ENCODE results near the gene METRN.

DNA sequence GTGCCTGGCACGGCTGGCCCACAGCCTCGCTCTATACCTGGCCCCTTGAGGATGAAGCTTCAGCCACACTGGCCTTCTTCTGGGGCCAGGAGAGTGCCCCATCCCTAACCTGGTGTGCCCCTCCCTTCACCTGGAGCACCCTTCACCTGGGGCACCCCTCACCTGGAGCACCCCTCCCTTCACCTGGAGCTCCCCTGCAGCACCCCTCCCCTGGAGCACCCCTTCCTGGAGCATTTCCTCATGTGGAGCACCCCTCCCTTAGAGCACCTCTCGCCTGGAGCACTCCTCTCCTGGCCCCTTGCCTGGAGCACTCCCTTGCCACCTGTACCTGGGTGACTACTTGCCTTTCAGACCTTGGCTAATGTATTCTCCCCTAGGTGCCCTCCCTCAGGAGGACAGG lies 6.9 kb upstream of the METRN start:
- TF ChIP-seq EZH2 (IDR thresholded peaks at IDR 0.05; ENCODE audit: borderline replicate concordance, insufficient read depth, low read depth, low read length, poor library complexity, severe bottlenecking): no peak
- TF ChIP-seq, protein P1, sequence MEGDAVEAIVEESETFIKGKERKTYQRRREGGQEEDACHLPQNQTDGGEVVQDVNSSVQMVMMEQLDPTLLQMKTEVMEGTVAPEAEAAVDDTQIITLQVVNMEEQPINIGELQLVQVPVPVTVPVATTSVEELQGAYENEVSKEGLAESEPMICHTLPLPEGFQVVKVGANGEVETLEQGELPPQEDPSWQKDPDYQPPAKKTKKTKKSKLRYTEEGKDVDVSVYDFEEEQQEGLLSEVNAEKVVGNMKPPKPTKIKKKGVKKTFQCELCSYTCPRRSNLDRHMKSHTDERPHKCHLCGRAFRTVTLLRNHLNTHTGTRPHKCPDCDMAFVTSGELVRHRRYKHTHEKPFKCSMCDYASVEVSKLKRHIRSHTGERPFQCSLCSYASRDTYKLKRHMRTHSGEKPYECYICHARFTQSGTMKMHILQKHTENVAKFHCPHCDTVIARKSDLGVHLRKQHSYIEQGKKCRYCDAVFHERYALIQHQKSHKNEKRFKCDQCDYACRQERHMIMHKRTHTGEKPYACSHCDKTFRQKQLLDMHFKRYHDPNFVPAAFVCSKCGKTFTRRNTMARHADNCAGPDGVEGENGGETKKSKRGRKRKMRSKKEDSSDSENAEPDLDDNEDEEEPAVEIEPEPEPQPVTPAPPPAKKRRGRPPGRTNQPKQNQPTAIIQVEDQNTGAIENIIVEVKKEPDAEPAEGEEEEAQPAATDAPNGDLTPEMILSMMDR (IDR thresholded peaks at IDR 0.05): no peak
